K562 (cell line): ENCODE data around the gene TTC38. TPM values are rescaled to one million over a fixed set of nuclear protein-coding genes. Genes with fewer than 3 reads are reported as not detected.

Source experiments
- ATAC-seq: fragments of 200-7000 bp; cut with Tn5 transposase; 3 replicates; pipeline ENCODE4 v1.9.1; 2020; ENCODE audit warnings: moderate library complexity
- BruUV-seq: library from RNA; stranded (reverse); fragments of 400-500 nt; replicated peaks from 2 replicates; lab custom pipeline; 2021; lab: Mats Ljungman, UMichigan
- CTCF ChIA-PET: fragments of 300-600 bp; formaldehyde crosslinking; extraction: SDS; loops from one replicate; lab custom pipeline; 2021; ENCODE audit warnings: low intra/inter-chr PET ratio; lab: Yijun Ruan, JAX
- POLR2A ChIA-PET: fragments of 300-600, 350-650 bp; sonication (Branson Sonifier 250); formaldehyde crosslinking; extraction: SDS; loops from one replicate; lab custom pipeline; 2021; ENCODE audit warnings: antibody characterized with exemption, inconsistent platforms; lab: Yijun Ruan, JAX
- DNase-seq, 4 experiments: peaks; one replicate each; pipeline versions ENCODE4 v3.0.0 to v3.0.0-alpha.2; 2011 to 2018; ENCODE audit warnings: low spot score in 3 of 4, mixed read lengths in 3 of 4; ENCODE audit errors: extremely low read depth in 1 of 4
- FAIRE-seq: peaks from 2 replicates; lab custom pipeline; 2011; peaks lifted over from hg19 to GRCh38; lab: Jason Lieb, UNC
- H2AFZ ChIP-seq: 2 replicates; pipeline ENCODE4 v1.6.0; 2011; ENCODE audit warnings: low read depth, low read length, control low read depth, inconsistent platforms
- H3K27ac ChIP-seq: fragments of 200-600 bp; 3 replicates; pipeline ENCODE4 v1.8.0; 2011; ENCODE audit warnings: low read depth, mild to moderate bottlenecking, control low read depth, inconsistent platforms, low read length, moderate library complexity, mixed read lengths; ENCODE audit errors: extremely low read depth
- H3K27me3 ChIP-seq, 2 experiments: fragments of 300-600 bp in 1 of 2; 2 replicates in 1 of 2; 3 replicates in 1 of 2; pipeline versions ENCODE4 v1.6.0 to v1.8.0; 2011; ENCODE audit warnings: inconsistent platforms in 2 of 2, low read length in 2 of 2, mild to moderate bottlenecking in 1 of 2, mixed read lengths in 1 of 2, moderate library complexity in 1 of 2; ENCODE audit not compliant: control insufficient read depth in 2 of 2, insufficient read depth in 2 of 2
- H3K36me3 ChIP-seq: fragments of 300-600 bp; 3 replicates; pipeline ENCODE4 v1.8.0; 2011; ENCODE audit warnings: mild to moderate bottlenecking, low read length, inconsistent platforms; ENCODE audit not compliant: control insufficient read depth, insufficient read depth
- H3K4me1 ChIP-seq, 2 experiments: fragments of 200-600 bp in 1 of 2; replicated peaks in 1 of 2; 2 replicates in 1 of 2; 3 replicates in 1 of 2; pipeline versions ENCODE4 v1.5.1 to v1.8.0; 2011; ENCODE audit warnings: inconsistent platforms in 2 of 2, low read length in 2 of 2, mild to moderate bottlenecking in 1 of 2, mixed read lengths in 1 of 2, moderate library complexity in 1 of 2; ENCODE audit not compliant: control insufficient read depth in 2 of 2, insufficient read depth in 2 of 2
- H3K4me2 ChIP-seq: 2 replicates; pipeline ENCODE4 v1.6.1; 2011; ENCODE audit warnings: low read length, control low read depth, inconsistent platforms, mixed read lengths; ENCODE audit not compliant: insufficient read depth
- H3K4me3 ChIP-seq: fragments of 200-600 bp; sonication (generic), shearing (Covaris generic); 2 replicates; pipeline ENCODE4 v1.5.1; 2016; ENCODE audit warnings: control low read depth, inconsistent platforms
- H3K79me2 ChIP-seq: fragments of 200-600 bp; 3 replicates; pipeline ENCODE4 v1.8.0; 2011; ENCODE audit warnings: low read length, inconsistent platforms; ENCODE audit not compliant: control insufficient read depth, insufficient read depth
- H3K9ac ChIP-seq, 2 experiments: 2 replicates each; pipeline versions ENCODE4 v1.6.0 to v1.6.1; 2011; ENCODE audit warnings: low read depth in 2 of 2, low read length in 2 of 2, control low read depth in 1 of 2, inconsistent platforms in 1 of 2, mild to moderate bottlenecking in 1 of 2, mixed read lengths in 1 of 2; ENCODE audit not compliant: insufficient read depth in 1 of 2
- H3K9me1 ChIP-seq: one replicate; pipeline ENCODE4 v1.6.0; 2011; ENCODE audit warnings: inconsistent platforms, mild to moderate bottlenecking, low read length, moderate library complexity; ENCODE audit not compliant: control insufficient read depth, insufficient read depth
- H3K9me3 ChIP-seq: replicated peaks from 2 replicates; pipeline ENCODE4 v1.5.1; 2011; ENCODE audit warnings: low read depth, low read length, inconsistent platforms; ENCODE audit not compliant: control insufficient read depth, insufficient read depth
- H4K20me1 ChIP-seq: replicated peaks from 2 replicates; pipeline ENCODE4 v1.6.1; 2011; ENCODE audit warnings: low read length, inconsistent platforms, mixed read lengths; ENCODE audit not compliant: control insufficient read depth, insufficient read depth
- HNRNPUL1 ChIP-seq: fragments of 200-400 bp; formaldehyde crosslinking; IDR thresholded peaks from 2 replicates; pipeline ENCODE4 v1.6.1; 2017; ENCODE audit warnings: low read length
- POLR2G ChIP-seq: fragments of 200-400 bp; formaldehyde crosslinking; IDR thresholded peaks from 2 replicates; pipeline ENCODE4 v1.6.1; 2017; ENCODE audit warnings: low read depth, mild to moderate bottlenecking, antibody characterized with exemption, low read length, moderate library complexity
- ZNF644 ChIP-seq: fragments of 200-800 bp; sonication (Bioruptor generic); IDR thresholded peaks from 2 replicates; pipeline ENCODE4 v1.6.1; 2016; ENCODE audit warnings: low read depth, missing genetic modification characterization, missing compliant biosample characterization
- WGBS: fragments of 100-300 bp; shearing (Covaris generic); methylation state at CpG from one replicate; pipeline ENCODE4 v1.1.6; 2016; ENCODE audit warnings: low coverage, mixed read lengths; ENCODE audit not compliant: insufficient coverage; ENCODE audit errors: missing lambda C conversion rate; 5-methylcytosine and 5-hydroxymethylcytosine counted together
- in situ Hi-C: fragments of 300-500 bp; cut with MboI; formaldehyde crosslinking; loops from 4 replicates; pipeline ENCODE4 v1.15.0; 2018; ENCODE audit warnings: inconsistent platforms, mixed read lengths
- intact Hi-C: fragments of 100-400 bp; cut with micrococcal nuclease; formaldehyde crosslinking; loops from 2 replicates; pipeline ENCODE4 v1.14.2; 2022
- polyA plus RNA-seq, 8 experiments: library from polyadenylated mRNA; depleted of rRNA in 4 of 8; stranded (reverse) in 5 of 8; unstranded in 3 of 8; fragments of >200 nt; fragmentation: Nextera tagmentation in 2 of 8; fragmentation: Illumina TruSeq in 1 of 8; extraction: Ambion mirVana in 2 of 8; extraction: Trizol in 1 of 8; gene quantifications; 2 replicates each; pipeline versions ENCODE4 v1.2.1 to v1.2.3, GENCODE V29; 2011 to 2014; ENCODE audit warnings: inconsistent platforms in 1 of 8, missing spikeins in 1 of 8
- total RNA-seq, 7 experiments: library from RNA; depleted of rRNA in 6 of 7; stranded (reverse); fragments of >200 nt in 6 of 7; fragmentation: Illumina TruSeq in 2 of 7; extraction: Trizol in 2 of 7; gene quantifications; 2 replicates each; pipeline versions ENCODE4 v1.2.1 to v1.2.3, GENCODE V29; 2011 to 2021; ENCODE audit warnings: low replicate concordance in 1 of 7

The TTC38 gene
- total and polyA plus RNA-seq, 9 of the 15 experiments (the other 6 are each of a cell fraction or from before 2014, with no cell fraction given): 0.84 to 28.4 (median 18.1) TPM

DNA sequence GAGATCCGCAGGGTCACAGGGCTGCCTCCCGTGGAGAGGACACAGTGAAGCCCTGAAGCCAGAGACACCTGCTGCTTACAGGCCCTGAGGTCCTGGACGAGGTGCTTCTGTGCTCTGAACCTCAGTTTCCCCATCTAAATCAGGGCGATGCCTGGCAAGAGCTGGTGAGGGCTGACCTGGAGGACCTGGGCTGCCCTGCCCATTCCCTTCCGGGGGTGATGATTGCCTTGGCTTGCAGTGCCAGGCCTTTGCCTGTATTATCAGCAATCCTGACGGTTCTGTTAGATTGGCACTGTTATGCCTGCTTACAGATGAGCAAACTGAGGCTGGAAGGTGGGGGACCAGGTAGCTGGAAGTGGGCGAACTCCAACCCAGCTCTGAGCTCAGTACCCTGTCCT, 21.0 kb downstream of the TTC38 start:
- no peak for DNase-seq
- peaks cover 0 to 19% of the 10 kb centered on the region in 2 experiments; a peak in 2 of 5 replicates for H3K4me1 ChIP-seq
- no peaks in the 10 kb centered on the region for H3K9me1 ChIP-seq
- no peaks in the 10 kb centered on the region for H4K20me1 ChIP-seq
- no peak overlapping the region for H3K27ac ChIP-seq
- H3K9ac ChIP-seq: peak overlapping the region in 1 of 2 experiments; percentile 35; a peak in 1 of 4 replicates
- WGBS: 88% methylated on average over 6 of the region's 7 CpGs
- TF ChIP-seq HNRNPUL1: no peak
- H3K9me3 ChIP-seq: no peaks in the 10 kb centered on the region
- H3K27me3 ChIP-seq: no peaks in the 10 kb centered on the region
- intact Hi-C loops (no loop called here), in situ Hi-C loops (no loop called here)
- CTCF ChIA-PET: no interaction called here
- no TSS peak for BruUV-seq
- no peak for ATAC-seq
- no peak overlapping the region for H3K4me2 ChIP-seq
- H3K79me2 ChIP-seq: no peaks in the 10 kb centered on the region
- peaks cover 34% of the 10 kb centered on the region for H3K36me3 ChIP-seq
- POLR2A ChIA-PET: interaction anchor here (0.8 kb wide), 1 partner anchor 20 kb away, joined by 4 read pairs; no protein-coding TSS in a partner anchor
- no peak overlapping the region for H3K4me3 ChIP-seq
- H2AFZ ChIP-seq: no peak overlapping the region
- no peak for FAIRE-seq

DNA sequence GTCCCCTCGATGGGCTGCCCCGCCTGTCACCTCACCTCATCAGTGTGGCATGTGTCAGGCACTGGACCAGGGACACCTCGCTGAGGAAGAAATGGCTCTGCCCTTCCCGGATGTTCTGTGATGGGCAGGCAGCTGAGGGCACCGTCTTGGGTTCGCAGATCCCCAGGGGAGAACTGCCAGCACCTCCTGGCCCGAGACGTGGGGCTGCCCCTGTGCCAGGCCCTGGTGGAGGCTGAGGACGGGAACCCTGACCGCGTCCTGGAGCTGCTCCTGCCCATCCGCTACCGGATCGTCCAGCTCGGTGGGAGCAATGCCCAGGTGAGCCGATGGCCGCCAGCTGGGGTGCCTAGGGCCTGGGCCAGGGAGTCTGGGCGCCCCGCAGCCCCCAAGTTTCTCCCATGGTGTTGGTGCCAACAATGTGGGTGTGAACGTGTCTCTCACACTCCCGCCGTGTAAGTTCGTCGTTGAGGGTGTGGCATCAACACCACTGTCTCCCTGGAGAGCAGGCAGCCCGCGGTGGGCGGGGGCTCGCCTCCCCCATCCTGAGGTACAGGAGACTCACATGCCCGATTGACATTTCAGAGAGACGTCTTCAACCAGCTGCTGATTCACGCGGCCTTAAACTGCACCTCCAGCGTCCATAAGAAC, 21.6 kb downstream of the TTC38 start:
- TF ChIP-seq ZNF644 (tag) (no peak), POLR2G (peak; percentile 61)
- no peak overlapping the region for H2AFZ ChIP-seq
- H3K9me3 ChIP-seq: no peaks in the 10 kb centered on the region
- H3K9ac ChIP-seq: no peak overlapping the region
- in situ Hi-C loops: no loop called here
- FAIRE-seq (no peak), DNase-seq (no peak), ATAC-seq (no peak)
- H3K27ac ChIP-seq: no peak overlapping the region
- CTCF ChIA-PET: no interaction called here
- H3K79me2 ChIP-seq: no peaks in the 10 kb centered on the region
- H3K9me1 ChIP-seq: no peaks in the 10 kb centered on the region
- H3K36me3 ChIP-seq: peaks cover 29% of the 10 kb centered on the region
- no TSS peak for BruUV-seq
- peaks cover 0 to 19% of the 10 kb centered on the region in 2 experiments; a peak in 2 of 5 replicates for H3K4me1 ChIP-seq
- H3K4me3 ChIP-seq: no peak overlapping the region
- H3K4me2 ChIP-seq: no peak overlapping the region
- intact Hi-C loops: no loop called here
- H4K20me1 ChIP-seq: no peaks in the 10 kb centered on the region
- POLR2A ChIA-PET: interaction anchor here (0.7 to 0.8 kb wide), 2 partner anchors 21 to 31 kb away, joined by 3 to 4 read pairs; no protein-coding TSS in a partner anchor
- H3K27me3 ChIP-seq: no peaks in the 10 kb centered on the region
- WGBS: 80% methylated on average over 12 of the region's 33 CpGs
